Measurements from ENCODE around the gene CHD9NB.
"Not testable (repeated sequence)": the region's sequence is repeated elsewhere in the genome, so short reads cannot be mapped to it uniquely, and the experiment has no call there.

CHD9NB gene

GRCh38 chr16:53084141-53084541, 31.4 kb upstream of the CHD9NB start:
- H3K4me3 ChIP-seq (ENCODE audit: low read depth, low read length), result no peak overlapping the region

- no peak overlapping the region for H3K4me3 ChIP-seq (ENCODE audit: low read depth, low read length)
Observed at GRCh38 chr16:53083119-53083518, 30.4 kb upstream of the CHD9NB start.

GRCh38 chr16:53082509-53082908, 29.8 kb upstream of the CHD9NB start:
- no peak overlapping the region for H3K4me3 ChIP-seq (ENCODE audit: low read depth, low read length)

DNA sequence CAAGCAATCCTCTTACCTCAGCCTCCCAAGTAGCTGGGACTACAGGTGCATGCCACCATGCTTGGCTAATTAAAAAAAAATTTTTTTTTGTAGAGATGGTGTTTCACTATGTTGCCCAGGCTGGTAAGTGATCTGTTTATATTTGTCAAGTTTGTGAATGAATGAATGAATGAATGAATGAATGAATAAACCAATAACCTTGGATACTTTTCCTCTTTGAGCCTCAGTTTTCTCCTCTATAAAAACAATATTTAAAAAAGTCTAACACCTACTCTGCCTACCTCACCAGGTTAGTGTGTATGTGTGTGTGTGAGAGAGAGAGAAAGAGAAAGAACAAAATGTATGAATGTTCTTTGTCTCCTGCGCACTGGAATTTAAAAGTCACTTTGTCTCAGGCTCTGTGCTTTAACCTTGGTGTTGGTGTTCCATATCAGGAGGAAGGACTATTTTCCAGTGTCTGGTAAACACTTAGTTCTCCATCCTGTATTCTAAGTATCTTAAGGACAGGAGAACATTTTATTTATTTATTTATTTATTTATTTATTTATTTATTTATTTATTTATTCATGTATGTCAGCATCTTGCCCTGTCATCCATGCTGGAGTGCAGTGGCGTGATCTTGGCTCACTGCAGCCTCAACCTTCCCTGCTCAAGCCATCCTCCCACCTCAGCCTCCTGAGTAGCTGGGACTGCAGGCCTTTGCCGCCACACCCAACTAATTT, 29.1 kb upstream of the CHD9NB start:
- no peak overlapping the region for H3K4me3 ChIP-seq (ENCODE audit: low read depth, low read length)

DNA sequence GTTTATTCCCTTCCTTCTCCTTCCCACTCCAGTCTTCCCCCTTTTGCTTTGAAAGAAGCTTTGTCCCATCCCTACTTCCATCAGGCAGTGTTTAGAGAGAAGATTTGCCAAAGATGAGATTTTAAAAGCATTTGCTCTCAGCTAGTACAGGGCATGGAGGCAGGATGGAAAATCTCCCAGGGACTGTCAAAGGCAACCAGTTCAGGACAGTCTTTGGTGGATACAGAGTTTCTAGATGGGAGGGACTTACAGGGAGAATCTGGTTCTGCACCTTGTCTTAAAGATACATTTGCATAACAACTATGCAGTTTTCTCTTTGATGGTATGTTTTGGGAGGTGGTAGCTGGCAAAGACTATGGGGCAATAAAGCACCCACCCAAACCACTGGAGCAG, 28.3 kb upstream of the CHD9NB start:
- H3K4me3 ChIP-seq (ENCODE audit: low read depth, low read length), result no peak overlapping the region

DNA sequence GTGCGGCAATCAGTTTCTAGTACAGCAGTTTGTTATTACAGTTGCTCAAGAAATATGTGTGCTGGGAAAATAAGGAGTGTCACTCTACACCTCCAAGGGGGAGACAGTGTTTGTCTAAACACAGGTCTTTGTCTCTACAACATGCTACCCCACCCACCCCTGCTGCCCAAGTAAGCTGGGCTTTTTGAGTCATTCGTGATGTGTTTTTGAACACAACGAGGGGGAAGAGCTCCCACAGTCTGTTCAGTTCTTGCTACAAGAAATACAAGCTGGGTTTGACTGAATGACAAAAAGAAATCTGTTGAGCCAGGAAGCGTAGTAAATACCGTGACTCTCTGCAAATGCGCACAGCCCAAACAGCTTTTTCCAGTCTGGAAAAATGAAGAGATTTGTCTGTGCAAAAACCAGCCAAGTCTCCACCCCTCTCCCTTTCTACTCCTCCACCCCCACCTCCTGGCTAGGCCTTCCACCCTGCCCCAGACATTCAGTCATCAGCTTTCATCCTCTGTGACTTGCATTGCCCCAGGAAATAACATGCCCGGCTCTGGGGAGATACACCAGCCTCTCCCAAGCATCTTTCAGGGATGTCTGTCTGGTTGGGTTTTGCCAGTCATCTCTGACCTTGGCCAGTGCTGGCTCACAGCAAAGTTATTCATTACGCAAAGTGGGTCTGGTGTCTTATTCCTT, 27.8 kb upstream of the CHD9NB start:
- no peak overlapping the region for H3K4me3 ChIP-seq (ENCODE audit: low read depth, low read length)

GRCh38 chr16:53078765-53079485, 26.2 kb upstream of the CHD9NB start:
- no peak overlapping the region for H3K4me3 ChIP-seq (ENCODE audit: low read depth, low read length)

- H3K4me3 ChIP-seq (ENCODE audit: low read depth, low read length), result no peak overlapping the region
Observed at GRCh38 chr16:53078247-53078646, 25.6 kb upstream of the CHD9NB start.

DNA sequence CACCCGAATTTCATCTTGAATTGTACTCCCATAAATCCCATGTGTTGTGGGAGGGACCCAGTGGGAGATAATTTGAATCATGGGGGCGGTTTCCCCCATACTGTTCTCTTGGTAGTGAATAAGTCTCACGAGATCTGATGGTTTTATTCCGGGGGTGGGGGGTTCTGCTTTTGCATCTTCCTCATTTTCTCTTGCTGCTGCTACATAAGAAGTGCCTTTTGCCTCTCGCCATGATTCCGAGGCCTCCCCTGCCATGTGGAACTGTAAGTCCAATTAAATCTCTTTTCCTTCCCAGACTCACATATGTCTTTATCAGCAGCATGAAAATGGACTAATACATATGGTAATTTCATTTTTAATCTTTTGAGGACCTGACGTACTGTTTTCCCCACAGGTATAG, 22.8 kb upstream of the CHD9NB start:
- H3K4me3 ChIP-seq (ENCODE audit: low read depth, low read length), result not testable (repeated sequence)

DNA sequence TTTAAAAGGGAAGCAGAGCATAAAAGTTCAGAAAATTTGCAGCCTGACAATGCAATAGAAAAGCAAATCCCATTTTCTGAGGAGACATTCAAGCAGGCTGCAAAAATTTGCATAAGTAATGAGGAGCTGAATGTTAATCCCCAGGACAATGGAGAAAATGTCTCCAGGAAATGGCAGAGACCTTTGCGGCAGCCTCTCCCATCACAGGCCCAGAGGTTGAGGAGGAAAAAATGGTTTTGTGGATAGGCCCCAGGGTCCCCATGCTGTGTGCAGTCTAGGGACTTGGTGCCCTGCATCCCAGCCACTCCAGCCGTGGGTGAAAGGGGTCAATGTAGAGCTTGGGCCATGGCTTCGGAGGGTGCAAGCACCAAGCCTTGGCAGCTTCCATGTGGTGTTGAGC, 21.6 kb upstream of the CHD9NB start:
- not testable (repeated sequence) for H3K4me3 ChIP-seq (ENCODE audit: low read depth, low read length)

DNA sequence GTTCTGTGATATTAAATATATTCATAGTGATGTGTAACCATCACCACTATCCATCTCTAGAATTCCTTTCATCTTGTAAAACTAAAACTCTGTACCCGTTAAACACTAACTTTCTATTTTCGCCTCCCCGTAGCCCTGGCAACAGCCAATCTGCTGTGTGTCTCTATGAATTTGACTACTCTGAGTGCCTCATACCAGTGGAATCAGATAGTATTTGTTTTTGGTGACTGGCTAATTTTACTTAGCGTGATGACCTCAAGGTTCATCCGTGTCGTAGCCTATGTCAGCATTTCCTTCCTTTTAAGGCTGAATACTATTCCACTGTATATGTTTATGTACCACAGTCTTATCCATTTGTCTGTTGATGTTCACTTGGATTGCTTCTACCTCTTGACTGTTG, 20.3 kb upstream of the CHD9NB start:
- H3K4me3 ChIP-seq (ENCODE audit: low read depth, low read length), result no peak overlapping the region

GRCh38 chr16:53071748-53072301, 19.1 kb upstream of the CHD9NB start:
- H3K4me3 ChIP-seq (ENCODE audit: low read depth, low read length), result no peak overlapping the region

DNA sequence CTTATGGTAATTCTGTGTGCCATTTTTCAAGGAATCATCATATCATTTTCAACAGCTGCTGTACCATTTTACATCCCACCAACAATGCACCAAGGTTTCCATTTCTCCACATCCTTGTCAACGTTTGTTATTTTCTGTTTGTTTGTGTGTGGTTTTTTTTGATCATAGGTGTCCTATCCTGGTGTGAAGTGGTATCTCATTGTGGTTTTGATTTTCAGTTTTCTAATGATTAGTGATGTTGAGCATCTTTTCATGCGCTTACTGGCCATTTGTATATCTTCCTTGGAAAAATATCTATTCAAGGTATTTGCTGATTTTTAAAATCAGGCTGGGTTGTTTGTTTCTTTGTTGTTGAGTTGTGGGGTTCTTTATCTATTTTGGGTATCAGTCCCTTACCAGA, 17.1 kb upstream of the CHD9NB start:
- H3K4me3 ChIP-seq (ENCODE audit: low read depth, low read length), result no peak overlapping the region

DNA sequence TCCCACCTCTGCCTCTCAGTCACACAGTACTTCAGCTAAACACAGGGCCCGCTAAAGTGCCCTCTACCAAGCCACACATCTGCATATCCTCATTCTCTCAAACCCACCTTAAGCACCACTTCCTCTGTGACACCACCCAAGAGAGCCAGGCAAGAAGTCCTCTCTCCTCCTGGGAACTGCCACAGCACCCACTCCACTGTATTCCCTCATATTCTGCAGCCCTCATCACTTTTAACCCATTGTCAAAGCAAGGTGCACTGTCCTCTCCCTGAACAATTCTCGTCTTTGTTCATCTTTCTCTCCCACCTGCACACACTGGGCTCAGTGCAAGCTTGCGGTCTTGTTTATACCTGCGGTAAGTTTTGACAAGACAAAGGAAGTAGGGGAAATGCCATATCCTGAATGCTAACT, 15.7 kb upstream of the CHD9NB start:
- no peak overlapping the region for H3K4me3 ChIP-seq (ENCODE audit: low read depth, low read length)

GRCh38 chr16:53067675-53068074, 15.0 kb upstream of the CHD9NB start:
- no peak overlapping the region for H3K4me3 ChIP-seq (ENCODE audit: low read depth, low read length)

DNA sequence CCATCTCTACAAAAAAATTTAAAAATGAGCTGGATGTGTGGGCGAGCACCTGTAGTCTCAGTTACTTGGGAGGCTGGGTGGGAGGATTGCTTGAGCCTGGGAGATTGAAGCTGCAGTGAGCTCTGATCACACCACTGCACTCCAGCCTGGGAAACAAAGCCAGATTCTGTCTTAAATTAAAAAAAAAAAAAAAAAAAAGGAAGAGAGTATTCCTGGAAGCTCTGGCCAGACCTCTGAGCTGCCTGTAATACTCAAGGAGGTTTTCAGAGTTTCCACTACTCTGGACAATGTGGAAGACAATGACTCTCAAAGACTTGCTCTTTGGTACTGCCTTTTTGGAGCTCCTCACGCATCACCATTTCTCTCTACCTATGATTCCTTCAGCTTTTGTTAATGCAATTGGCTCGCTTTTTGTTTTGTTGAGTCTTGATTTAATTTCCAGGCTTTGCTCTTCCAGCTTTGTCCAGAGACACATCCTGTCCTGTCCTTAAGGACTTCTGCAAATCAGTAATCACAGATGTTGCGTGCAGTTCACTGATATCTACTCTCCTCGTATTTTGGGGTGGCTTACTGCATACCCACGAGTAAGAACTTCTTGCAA, 12.9 kb upstream of the CHD9NB start:
- no peak overlapping the region for H3K4me3 ChIP-seq (ENCODE audit: low read depth, low read length)

DNA sequence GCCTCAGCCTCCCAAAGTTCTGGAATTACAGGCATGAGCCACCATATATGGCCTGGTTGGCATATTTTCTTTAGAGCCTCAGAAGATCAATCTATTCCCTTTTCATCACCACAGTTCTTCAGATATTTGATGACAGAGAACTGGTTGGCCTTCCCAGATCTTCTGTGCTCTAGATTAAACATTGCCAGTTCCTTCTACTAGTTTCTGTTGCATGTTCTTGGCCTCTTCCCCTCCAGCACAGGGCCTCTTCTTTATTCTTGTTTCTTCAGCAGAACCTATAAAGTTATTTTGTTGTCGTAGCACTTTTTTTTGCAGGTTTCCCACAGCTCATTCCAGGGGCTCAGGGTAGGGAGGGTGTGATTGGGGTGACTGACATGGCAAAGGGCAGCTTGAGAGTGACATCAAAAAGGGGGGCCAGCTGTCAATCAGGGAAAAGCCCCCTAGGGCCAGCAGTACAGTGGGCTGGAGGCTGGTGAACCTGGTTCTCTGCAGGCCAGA, 11.4 kb upstream of the CHD9NB start:
- no peak overlapping the region for H3K4me3 ChIP-seq (ENCODE audit: low read depth, low read length)

GRCh38 chr16:53061701-53062159, 9.0 kb upstream of the CHD9NB start:
- no peak overlapping the region for H3K4me3 ChIP-seq (ENCODE audit: low read depth, low read length)

GRCh38 chr16:53061256-53061655, 8.6 kb upstream of the CHD9NB start:
- no peak overlapping the region for H3K4me3 ChIP-seq (ENCODE audit: low read depth, low read length)

DNA sequence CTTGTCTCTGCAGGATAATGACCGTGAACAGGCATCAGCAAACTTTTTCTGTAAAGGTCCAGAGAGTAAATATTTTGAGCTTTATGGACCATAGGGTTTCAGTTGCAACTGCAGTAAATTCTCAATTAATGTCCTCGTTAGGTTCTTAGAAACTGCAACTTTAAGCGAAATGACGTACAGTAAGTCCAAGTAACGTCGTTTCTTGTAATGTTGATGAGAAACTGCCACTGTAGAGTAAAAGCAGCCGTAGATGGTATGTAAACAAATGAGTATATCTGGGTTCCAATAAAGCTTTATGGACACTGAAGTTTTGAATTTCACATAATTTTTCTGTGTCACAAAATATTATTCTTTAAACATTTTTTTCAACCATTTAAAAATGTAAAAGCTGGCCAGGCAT, 7.0 kb upstream of the CHD9NB start:
- no peak overlapping the region for H3K4me3 ChIP-seq (ENCODE audit: low read depth, low read length)

DNA sequence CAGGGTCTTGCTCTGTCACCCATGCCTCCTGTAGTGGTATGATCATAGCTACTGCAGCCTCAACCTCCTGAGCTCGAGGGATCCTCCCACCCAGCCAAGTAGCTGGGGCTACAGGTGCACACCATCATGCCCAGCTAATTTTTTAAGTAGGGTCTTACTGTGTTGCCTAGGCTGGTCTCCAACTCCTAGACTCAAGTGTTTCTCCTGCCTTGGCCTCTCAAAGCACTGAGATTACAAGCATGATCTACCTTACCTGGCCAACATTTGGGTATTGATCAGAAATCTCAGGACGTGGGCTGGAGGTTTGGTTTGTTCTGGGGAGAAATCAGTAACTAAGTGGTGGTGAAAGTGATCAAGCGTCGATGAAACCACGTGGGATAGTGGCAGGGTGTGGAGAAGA, 6.2 kb upstream of the CHD9NB start:
- H3K4me3 ChIP-seq (ENCODE audit: low read depth, low read length), result no peak overlapping the region

All from iPS-11a (cell line).